NT2/D1 (cell line): ENCODE data around the gene RNPEP.

ENCODE experiments used
- YY1 ChIP-seq: IDR thresholded peaks from 2 replicates; pipeline ENCODE4 v1.6.1; 2011; ENCODE audit not compliant: insufficient read length, insufficient read depth
- ZNF274 ChIP-seq: IDR thresholded peaks from 2 replicates; pipeline ENCODE4 v1.6.1; 2011; ENCODE audit warnings: mild to moderate bottlenecking, low read depth, low read length

- TF ChIP-seq YY1 (no peak), ZNF274 (no peak)
Measured at GRCh38 chr1:202023001-202023433, 40.6 kb downstream of the RNPEP start.
